Skin epidermis (tissue), 12 donors: ENCODE results near the gene ANXA11.
A peak's percentile ranks its signal among the peaks of the same experiment; 100 is the strongest.
"Not testable (repeated sequence)": the region's sequence is repeated elsewhere in the genome, so short reads cannot be mapped to it uniquely, and the experiment has no call there.

Experiments
- H3K27ac ChIP-seq, 21 experiments: fragments of 200-600 bp; sonication (generic) in 11 of 21; one replicate each; pipeline ENCODE4 v1.5.0; 2020; ENCODE audit warnings: mild to moderate bottlenecking in 3 of 21, inconsistent platforms in 2 of 21, moderate library complexity in 2 of 21
- H3K4me3 ChIP-seq, 7 experiments: fragments of 200-600 bp; sonication (generic) in 2 of 7; one replicate each; pipeline ENCODE4 v1.5.0; 2020; ENCODE audit warnings: inconsistent platforms in 2 of 7, mild to moderate bottlenecking in 2 of 7, moderate library complexity in 1 of 7

ANXA11 gene

DNA sequence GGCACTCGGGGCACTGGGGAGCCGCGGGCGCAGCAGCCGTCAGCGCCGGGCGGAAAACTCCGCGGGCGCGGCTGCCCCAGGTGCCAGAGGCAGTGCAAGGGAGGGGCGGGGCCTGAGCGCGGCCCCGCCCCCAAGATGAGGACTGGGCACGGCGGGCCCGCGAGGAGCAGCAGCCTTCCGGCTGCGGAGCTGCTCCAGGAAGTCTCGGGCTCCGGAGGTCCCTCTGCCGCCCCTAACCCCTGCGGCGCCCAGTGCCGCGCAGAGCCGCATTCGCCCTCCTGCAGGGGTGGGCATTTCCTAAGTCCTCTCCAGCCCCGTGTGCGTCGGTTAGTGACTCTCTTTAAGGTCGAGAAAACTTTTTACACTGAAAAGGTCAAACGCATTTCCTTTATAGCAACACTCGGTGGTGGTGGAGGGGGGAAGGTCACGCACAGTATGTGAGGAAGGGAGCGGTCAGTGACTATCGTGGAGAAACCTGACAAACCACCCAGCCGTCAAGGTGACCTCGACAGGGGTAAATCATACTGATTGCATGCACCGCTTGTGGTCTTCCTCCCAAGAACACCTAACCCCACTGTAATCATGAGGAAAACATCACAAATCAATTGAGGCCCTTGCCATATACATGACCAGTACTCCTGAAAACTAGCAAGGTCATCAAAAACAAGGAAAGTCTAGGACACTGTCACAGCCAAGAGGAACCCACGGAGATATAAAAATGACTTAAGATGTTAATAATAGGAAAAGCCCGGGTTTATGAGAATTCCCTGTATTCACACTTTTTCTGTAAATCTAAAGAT is at the start of gene ANXA11:
Gene ANXA11, minus strand, starts transcription at position 61 of the 800 bp plus-strand sequence. CDS start 32,676 bp downstream, outside the sequence.
- Histone ChIP-seq H3K27ac (peak within 1 kb of the TSS; percentile 90 to 99 (median 97)), H3K4me3 (peak within 1 kb of the TSS; percentile 70 to 97 (median 86))

DNA sequence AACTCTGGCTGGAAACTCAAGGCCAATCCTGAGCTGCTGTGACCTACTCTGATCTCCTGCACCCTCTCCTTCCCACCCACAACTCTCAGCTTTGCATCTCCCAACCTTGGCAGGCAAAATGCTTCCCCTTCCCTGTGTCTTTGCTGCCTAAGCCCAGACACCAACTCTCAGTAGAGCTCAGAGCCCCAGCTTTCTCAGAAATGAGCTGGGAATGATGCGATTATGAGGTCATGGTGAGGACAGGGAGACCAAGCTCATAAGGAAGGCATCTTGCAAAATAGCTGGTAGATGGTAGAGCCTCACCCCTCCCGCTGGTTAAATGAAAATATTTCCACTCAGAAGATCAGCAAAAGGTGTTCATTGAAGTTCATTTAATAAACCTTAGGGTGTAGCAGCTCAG is 49.4 kb upstream of the ANXA11 start:
- not testable (repeated sequence) for H3K4me3 ChIP-seq, H3K27ac ChIP-seq

DNA sequence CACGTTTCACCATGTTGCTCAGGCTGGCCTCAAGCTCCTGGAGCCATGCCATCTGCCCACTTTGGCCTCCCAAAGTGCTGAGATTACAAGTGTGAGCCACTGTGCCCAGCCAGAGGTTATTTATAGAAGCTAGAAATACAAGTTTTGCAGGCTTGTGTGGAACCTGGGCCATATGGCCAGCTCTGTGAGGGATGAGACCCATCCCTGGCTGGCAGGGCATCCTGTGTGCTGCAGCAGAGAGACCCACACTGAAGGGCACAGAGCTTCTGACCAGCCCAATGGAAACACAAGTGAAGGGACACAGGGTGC is 48.6 kb upstream of the ANXA11 start:
- H3K4me3 ChIP-seq, H3K27ac ChIP-seq: not testable (repeated sequence)

DNA sequence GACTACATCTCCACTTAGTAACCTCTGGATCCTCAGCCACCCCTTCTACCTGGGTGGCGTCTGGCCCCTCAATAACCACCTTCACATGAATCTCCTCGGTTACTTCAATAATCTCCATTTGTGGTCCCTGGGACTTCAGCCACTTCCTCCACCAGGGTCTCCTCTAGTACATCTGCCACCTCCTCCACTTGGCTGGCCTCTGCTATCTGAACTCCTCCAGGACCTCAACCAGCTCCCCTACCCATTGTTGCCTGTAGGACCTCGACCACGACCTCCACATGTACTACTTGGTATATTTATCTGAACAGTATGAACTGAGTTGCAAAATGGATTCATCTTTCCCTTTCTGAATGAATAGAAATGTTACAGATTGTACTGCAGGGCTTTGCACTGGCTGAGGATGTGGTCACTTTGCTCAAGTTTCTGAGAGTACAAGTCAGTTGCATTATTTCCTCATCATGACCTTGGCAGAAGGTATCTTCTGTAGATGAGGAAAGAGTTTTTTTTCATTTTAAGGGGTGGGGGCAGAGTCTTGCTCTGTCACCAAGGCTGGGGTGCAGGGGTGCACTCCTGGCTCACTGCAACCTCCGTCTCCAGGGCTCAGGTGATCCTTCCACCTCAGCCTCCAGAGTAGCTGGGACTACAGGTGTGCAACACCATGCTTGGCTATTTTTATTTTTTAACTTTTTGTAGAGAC is 48.1 kb upstream of the ANXA11 start:
- no peak overlapping the region for H3K4me3 ChIP-seq
- H3K27ac ChIP-seq, result peak overlapping the region in 1 of 21 experiments; percentile 42

DNA sequence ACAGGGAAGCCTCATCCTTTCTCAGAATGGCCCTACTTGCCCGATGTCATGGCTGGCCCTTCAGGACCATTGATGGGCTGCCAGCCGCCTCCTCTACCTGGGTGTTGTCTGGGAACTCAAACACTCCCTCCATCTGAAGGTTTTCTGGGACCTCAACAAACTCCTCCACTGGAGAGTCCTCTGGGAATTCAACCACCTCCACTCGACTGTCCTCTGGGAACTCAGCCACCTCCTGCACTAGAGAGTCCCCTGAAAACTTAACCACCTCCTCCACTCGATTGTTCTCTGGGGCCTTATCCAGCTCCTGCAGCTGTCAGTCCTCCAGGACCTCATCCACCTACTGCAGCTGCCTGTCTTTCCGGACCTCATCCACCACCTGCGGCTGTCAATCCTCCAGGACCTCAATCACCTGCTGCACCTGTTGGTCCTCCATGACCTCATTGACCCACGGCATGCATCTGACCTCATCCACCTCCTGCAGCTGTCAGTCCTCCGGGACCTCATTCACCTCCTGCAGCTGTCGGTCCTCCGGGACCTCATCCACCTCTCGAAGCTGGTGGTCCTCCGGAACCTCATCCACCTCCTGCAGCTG is 47.1 kb upstream of the ANXA11 start:
- no peak overlapping the region for H3K4me3 ChIP-seq

DNA sequence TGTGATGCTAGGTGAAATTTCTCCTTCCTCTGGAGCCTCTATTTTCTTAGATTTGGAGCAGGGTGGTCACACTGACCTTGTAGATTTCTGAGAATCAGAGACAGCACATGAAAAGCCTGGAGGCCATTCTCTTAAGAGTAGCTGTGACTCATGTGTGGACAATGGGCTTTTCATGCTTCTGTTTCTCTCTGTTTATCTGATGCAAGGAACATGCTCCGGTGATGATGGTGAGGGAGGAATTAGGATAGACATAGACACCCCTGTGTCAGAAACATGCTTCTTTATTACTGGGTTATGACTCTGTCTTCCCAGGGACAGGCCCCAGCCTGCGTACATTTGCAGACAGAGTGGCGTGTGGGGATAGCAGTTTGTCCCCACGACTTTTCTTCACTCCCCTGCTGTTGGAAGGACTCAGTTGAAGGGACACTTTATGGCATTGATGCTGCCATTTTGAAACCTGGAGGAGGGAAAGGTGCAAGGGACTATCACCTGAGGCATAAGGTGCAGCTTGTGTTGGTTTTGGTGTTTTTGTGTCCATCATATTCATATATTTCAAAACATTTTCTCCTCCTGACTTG is 46.5 kb upstream of the ANXA11 start:
- not testable (repeated sequence) for H3K27ac ChIP-seq, H3K4me3 ChIP-seq

More for the DNA sequence above, 47.1 kb upstream of the ANXA11 start:
- H3K27ac ChIP-seq, result no peak overlapping the region

DNA sequence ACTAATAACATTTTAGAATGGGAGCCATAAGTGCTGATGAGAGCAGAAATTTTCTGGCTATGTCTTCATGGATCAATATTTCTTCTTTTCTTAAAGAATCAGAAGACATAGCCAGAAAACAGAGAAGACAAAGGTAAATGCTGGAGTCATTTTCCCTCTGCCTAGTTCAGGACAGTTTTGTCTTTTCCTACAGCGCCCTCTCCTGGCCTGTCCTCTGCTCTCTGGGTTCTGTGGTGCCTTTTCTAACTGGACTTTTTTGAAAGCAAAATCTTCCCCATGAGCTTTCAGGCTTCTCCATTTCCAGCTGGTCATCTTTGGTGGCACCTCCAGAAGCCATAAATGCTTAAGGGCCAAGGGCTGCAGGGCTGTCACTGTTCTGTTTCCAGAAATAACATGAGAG is 45.1 kb upstream of the ANXA11 start:
- H3K27ac ChIP-seq, H3K4me3 ChIP-seq: not testable (repeated sequence)

DNA sequence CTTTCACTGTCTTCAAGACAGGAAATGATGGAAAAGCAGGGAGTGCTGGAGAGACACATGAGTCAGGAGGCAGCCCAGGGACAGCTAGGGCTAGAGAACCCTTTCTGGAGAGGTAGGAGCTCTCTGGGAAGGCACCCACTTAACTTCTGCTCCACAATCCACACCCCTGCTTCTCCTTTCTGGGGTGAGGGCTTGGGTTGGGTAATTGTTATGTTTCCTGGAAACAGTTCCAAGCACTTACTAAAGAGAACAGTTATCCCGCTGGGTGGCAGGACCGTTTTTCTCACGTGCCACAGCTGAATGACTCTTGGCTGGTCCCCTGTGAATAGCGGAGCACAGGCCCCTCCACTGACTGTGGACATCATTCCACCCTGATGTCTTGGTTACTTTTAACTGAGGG is 44.6 kb upstream of the ANXA11 start:
- H3K4me3 ChIP-seq, H3K27ac ChIP-seq: not testable (repeated sequence)

DNA sequence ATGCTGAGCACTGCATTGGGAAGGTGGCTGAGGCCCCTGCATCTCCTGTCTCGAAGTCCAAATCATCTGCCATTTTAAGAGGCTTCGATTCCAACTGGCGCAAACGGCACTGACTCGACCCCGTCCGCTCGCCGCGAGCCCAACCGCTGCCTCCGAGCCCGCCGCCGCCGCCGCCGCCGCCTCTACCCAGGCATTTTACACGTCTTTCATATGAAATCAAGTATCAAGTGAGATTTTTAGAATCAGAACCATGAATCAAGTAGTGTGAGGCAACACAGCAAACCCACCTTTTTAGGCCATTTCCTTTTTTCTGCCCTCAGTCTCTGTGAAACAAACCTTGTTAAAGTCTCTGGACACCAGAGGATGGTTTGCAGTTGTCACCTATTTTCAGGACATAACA is 42.3 kb upstream of the ANXA11 start:
- H3K4me3 ChIP-seq, H3K27ac ChIP-seq: not testable (repeated sequence)

DNA sequence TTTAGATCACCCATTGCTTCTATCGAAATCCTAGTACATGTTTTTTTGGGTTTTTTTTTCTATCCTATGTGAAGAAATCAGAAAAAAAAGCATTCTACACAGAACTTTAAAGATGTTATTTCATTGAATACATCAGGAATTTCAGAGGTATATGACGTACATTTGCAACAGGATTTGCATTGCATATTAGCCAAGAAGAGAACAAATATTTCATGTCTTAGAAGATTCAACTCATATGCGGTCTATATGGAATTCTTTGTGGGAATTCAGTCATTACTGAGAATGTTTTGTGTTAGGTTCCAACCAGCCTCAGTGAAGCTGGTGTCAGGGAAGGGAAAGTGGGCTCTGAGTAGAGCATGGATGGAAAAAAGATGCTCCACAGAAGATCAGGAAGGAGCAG is 39.0 kb upstream of the ANXA11 start:
- not testable (repeated sequence) for H3K4me3 ChIP-seq, H3K27ac ChIP-seq

DNA sequence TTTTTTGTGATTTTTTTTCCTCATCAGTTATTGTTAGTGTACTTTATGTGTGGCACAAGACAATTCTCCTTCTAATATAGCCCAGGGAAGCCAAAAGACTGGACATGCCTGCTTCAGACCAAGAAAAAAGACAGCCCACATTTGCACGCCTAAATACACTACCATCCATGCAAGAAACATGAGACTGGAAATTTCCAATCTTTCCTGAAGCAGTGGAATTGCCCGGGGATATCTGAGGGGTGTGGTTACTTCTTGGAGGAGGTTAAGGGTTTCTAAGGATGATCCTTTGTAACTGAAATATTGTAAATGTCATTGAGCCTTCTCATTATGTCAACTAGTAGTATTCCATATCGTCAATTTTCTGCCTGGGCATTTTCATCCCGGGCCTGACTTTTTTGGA is 37.0 kb upstream of the ANXA11 start:
- H3K4me3 ChIP-seq, H3K27ac ChIP-seq: not testable (repeated sequence)

DNA sequence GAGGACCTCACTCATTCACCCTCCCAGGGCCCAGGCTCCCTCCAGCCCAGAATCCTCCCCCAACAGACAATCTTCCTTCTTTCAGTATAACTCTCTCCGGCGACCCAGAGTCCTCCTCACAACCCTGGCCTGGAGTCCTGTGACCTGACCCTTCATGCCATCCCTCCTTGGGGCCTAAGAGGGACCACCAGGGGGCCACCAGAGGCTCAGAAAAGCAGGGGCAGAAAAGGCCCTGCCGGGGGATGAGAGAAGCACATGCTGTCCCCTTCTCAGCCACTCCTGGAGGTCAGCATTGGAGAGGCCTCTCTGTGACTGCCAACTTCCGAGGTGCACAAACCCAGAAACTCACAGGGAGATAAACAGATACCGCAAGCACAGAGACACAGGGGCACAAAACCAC is 31.1 kb upstream of the ANXA11 start:
- H3K4me3 ChIP-seq, H3K27ac ChIP-seq: not testable (repeated sequence)

DNA sequence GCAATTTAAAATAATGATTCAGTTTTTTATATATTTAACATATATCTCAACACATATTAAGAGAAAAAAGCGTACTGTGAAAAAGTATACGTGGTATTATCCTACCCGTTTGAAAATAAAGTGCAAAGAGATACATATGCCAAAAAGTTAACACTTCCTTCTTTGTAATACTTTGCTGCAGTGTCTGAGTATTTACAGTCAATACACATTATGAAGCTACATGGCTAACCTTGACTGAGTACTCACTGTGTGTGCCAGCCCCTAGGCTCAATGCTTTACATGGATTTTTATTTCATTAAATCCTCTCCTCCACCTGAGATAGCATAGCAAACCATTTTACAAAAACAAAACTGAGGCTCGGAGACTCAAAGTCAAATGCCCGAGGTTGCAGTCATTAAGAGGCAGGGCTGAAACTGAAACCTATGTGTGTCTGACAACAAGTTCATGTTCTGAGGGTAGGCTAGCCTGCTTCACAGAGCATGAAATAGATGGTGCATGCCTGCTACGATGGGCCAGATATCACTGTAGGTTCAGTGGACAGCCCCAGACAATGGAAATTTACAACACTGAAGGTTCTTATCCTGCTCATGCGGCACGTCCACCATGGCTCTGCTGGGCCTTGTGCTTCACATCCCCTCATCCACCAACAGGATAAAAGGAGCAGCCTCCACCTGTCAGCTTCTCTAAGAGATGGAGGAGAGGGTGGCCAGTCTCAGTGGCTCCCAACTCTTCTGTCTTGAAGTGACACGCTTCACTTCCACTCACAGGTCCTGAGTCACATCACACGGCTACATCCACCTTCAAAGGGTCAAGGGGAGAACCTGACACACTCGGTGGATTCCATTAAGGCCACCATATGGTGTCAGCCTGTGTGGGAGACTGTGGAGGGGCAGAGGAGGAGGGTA is 29.2 kb upstream of the ANXA11 start:
- not testable (repeated sequence) for H3K4me3 ChIP-seq, H3K27ac ChIP-seq

DNA sequence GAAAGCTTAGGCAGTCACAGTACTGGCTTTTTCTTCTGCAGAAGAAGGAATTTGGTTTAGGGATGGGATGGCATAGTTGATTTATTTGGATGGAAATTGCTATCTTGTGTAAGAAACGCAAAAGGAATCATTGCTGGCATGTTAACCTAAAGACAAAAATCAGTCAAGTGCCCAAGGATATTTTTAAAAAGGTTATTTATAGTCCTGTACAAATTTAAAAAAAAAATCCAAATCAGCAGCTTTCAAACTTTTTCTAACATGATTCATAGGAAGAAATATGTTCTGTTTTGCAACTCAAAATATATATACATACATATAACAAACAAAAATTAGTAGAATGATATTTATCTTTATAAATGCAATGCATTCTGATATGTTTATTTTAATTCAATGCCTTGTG is 28.5 kb upstream of the ANXA11 start:
- H3K27ac ChIP-seq, H3K4me3 ChIP-seq: not testable (repeated sequence)

DNA sequence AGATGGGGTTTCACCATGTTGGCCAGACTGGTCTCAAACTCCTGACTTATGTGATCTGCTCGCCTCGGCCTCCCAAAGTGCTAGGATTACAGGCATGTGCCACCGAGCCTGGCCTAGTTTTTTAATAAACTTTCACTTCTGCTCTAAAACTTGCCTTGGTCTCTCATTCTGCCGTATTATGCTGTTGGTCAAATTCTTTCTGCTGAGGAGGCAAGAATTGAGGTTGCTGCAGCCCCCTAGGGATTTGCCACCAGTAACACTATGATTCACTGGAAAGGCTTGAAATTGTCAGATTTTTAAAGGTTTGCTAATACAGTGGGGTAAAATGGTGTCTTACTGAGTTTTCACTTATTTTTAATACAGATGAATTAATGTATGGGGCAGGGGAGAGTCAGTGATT is 21.4 kb upstream of the ANXA11 start:
- not testable (repeated sequence) for H3K4me3 ChIP-seq
- peak overlapping the region in 2 of 21 experiments; percentile 4 to 31 for H3K27ac ChIP-seq

DNA sequence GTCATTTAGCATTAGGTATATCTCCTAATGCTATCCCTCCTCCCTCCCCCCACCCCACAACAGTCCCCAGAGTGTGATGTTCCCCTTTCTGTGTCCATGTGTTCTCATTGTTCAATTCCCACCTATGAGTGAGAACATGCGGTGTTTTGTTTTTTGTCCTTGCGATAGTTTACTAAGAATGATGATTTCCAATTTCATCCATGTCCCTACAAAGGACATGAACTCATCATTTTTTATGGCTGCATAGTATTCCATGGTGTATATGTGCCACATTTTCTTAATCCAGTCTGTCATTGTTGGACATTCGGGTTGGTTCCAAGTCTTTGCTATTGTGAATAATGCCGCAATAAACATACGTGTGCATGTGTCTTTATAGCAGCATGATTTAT is 17.7 kb upstream of the ANXA11 start:
- not testable (repeated sequence) for H3K27ac ChIP-seq, H3K4me3 ChIP-seq

DNA sequence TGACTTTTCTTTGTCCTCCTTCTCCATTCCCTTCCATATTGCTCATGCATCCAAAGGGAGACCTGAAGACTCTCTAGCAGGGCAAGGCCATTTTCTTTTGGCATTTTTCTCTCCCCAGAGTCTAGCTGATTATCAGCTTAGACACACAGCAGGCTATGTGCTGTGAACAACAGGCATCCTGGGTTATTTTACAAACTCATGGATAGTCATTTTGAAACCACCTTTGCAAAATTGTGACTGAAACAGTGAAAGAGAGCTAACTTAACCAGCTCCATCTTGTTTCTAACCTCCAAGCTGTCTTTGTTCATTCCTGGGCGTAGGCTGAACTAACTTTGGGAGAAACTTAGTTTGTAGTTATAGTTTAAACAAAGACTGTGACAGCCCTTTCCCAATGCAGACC is 13.5 kb upstream of the ANXA11 start:
- not testable (repeated sequence) for H3K27ac ChIP-seq, H3K4me3 ChIP-seq

DNA sequence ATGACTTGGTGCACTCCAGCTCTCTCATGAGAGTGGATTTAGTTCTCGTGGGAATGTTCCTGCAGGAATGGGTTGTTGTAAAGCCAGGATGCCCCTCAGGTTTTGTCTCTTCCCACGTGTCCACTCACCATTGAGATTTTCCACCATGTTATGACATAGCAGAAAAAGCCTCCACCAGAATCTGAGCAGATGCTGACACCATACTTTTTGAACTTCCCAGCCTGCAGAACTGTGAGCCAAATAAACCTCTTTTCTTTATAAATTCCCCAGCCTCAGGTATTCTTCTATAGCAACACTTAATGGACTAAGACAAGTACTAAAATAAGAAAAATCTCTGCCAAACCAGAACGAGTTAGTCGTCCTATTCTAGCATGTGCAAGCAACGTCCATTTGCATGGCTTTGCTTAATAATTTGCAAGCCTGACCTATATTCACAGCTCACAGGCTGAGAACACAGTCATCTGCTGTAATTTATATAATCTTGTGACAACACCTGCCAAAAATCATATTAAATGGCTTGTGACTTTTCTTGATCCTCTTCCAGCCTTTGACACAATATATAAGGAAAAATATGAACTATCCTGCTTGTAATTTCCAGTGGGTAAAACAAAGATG is 9.1 kb upstream of the ANXA11 start:
- not testable (repeated sequence) for H3K4me3 ChIP-seq, H3K27ac ChIP-seq

DNA sequence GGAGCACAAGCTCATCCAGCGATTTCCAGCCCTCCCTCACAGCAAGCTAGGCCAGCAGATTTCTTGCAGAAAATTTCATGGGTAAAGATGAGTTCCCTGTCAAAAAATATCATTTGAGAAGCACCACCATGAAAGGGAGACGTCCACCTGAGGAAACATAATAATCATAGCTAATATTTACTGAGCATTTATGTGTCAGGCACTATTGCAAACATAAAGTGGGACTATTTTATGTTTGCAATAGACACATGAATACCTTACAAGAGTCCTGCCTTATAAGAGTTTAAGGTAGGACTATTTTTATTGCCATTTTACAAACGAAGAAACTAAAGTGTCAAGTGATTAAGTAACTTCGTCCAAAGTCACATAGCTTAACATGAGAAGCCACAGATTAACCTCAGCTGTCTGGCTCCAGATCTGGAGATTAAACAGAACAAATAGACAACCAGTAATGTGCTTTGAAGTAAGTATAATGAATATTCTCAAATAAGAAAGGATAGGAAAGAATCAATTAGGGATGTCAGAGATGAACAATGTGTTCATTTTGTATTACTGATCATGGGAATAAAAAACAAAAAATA is 7.3 kb upstream of the ANXA11 start:
- H3K4me3 ChIP-seq, H3K27ac ChIP-seq: not testable (repeated sequence)
